Gastroesophageal sphincter (tissue), 3 donors: ENCODE data around the gene SHLD1.

Experiments
- POLR2A ChIP-seq, 2 donors: fragments of 450-650 bp; IDR thresholded peaks; one replicate each; pipeline ENCODE4 v1.6.1; 2017; ENCODE audit warnings: antibody characterized with exemption in 2 of 2, mild to moderate bottlenecking in 2 of 2, moderate library complexity in 1 of 2
- POLR2AphosphoS5 ChIP-seq: sonication (generic); formaldehyde crosslinking; IDR thresholded peaks from one replicate; pipeline ENCODE4 v1.6.1; 2017; ENCODE audit warnings: antibody characterized with exemption
- TF ChIP-seq, protein P1 (sequence below), 4 experiments: fragments of 200-600 bp in 2 of 4; fragments of 450-650 bp in 2 of 4; sonication (generic) in 1 of 4; IDR thresholded peaks; one replicate each; pipeline ENCODE4 v1.5.1; 2017 to 2019; ENCODE audit warnings: antibody characterized with exemption in 4 of 4, mild to moderate bottlenecking in 2 of 4, moderate library complexity in 2 of 4

DNA sequence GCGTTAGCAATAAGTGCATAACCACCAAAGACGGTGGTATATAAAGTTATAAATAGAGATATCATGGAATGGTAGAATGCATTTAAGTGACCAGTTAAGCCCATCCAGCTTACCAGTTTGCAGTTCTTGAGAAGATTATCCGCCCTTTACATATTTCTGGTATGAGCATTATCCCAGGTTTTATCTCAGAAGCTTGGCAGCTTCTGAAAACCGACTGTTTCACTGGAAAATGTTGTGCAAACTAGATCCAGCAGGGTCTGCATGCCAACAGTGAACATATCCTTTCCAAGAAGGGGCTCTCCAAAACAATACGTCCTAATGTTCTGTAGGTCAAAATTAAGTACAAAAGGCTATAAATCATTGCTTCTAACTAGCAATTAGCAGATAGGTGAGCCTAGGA, 29.5 kb upstream of the SHLD1 start:
- TF ChIP-seq, protein P1, sequence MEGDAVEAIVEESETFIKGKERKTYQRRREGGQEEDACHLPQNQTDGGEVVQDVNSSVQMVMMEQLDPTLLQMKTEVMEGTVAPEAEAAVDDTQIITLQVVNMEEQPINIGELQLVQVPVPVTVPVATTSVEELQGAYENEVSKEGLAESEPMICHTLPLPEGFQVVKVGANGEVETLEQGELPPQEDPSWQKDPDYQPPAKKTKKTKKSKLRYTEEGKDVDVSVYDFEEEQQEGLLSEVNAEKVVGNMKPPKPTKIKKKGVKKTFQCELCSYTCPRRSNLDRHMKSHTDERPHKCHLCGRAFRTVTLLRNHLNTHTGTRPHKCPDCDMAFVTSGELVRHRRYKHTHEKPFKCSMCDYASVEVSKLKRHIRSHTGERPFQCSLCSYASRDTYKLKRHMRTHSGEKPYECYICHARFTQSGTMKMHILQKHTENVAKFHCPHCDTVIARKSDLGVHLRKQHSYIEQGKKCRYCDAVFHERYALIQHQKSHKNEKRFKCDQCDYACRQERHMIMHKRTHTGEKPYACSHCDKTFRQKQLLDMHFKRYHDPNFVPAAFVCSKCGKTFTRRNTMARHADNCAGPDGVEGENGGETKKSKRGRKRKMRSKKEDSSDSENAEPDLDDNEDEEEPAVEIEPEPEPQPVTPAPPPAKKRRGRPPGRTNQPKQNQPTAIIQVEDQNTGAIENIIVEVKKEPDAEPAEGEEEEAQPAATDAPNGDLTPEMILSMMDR (IDR thresholded peaks at IDR 0.05) = no peak
- TF ChIP-seq POLR2A (IDR thresholded peaks at IDR 0.05) (no peak), POLR2AphosphoS5 (no peak)
